Kidney epithelial cell (primary cell): ENCODE measurements around the gene TMEM232. TPM values are rescaled to one million over a fixed set of nuclear protein-coding genes. Genes with fewer than 3 reads are reported as not detected.
"Not testable (repeated sequence)": the region's sequence is repeated elsewhere in the genome, so short reads cannot be mapped to it uniquely, and the experiment has no call there.

Experiments
- DNase-seq: peaks from one replicate; pipeline ENCODE4 v3.0.0-alpha.2; 2010; ENCODE audit warnings: low read depth
- H3K27me3 ChIP-seq: 2 replicates; pipeline ENCODE4 v1.6.0; 2011; ENCODE audit warnings: low read length; ENCODE audit not compliant: control insufficient read depth, insufficient read depth
- H3K36me3 ChIP-seq: 2 replicates; pipeline ENCODE4 v1.5.1; 2011; ENCODE audit warnings: low read length; ENCODE audit not compliant: control insufficient read depth, insufficient read depth
- H3K4me3 ChIP-seq: 2 replicates; pipeline ENCODE4 v1.5.1; 2011; ENCODE audit warnings: low read depth, mild to moderate bottlenecking, control low read depth, low read length
- total RNA-seq: library from RNA; depleted of rRNA; stranded (reverse); fragments of >200 nt; gene quantifications from 2 replicates; pipeline ENCODE4 v1.2.3, GENCODE V29; 2015
- TF ChIP-seq, protein P1 (sequence below): IDR thresholded peaks from 2 replicates; pipeline ENCODE4 v1.5.1; 2011; ENCODE audit warnings: mild to moderate bottlenecking, moderate library complexity, low read length, control low read depth, inconsistent platforms; ENCODE audit not compliant: insufficient read depth, poor library complexity, severe bottlenecking

TMEM232 gene
- total RNA-seq, 1 donor from 2014 or later, result 10.9 TPM

DNA sequence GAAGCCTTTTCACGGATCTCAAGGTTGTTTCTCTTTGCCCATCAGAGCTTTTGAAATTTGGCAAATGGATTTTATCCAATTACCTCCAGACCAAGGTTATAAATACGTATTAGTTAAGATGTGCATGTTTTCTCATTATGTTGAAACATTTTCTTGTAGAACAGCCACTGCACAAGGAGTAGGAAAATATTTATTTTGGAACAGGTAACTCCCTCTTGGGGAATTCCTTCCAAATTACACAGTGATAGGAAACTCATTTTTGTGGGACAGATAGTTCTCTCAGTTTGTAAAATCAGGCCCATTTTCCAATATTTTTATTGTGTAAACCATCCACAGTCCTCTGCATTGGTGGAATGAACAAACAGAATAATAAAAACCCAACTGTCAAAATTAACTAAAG is 23.0 kb downstream of the TMEM232 start:
- no peaks in the 10 kb centered on the region for H3K27me3 ChIP-seq
- H3K4me3 ChIP-seq, result no peak overlapping the region
- DNase-seq, result no peak
- no peaks in the 10 kb centered on the region for H3K36me3 ChIP-seq
- TF ChIP-seq, protein P1, sequence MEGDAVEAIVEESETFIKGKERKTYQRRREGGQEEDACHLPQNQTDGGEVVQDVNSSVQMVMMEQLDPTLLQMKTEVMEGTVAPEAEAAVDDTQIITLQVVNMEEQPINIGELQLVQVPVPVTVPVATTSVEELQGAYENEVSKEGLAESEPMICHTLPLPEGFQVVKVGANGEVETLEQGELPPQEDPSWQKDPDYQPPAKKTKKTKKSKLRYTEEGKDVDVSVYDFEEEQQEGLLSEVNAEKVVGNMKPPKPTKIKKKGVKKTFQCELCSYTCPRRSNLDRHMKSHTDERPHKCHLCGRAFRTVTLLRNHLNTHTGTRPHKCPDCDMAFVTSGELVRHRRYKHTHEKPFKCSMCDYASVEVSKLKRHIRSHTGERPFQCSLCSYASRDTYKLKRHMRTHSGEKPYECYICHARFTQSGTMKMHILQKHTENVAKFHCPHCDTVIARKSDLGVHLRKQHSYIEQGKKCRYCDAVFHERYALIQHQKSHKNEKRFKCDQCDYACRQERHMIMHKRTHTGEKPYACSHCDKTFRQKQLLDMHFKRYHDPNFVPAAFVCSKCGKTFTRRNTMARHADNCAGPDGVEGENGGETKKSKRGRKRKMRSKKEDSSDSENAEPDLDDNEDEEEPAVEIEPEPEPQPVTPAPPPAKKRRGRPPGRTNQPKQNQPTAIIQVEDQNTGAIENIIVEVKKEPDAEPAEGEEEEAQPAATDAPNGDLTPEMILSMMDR, result no peak

DNA sequence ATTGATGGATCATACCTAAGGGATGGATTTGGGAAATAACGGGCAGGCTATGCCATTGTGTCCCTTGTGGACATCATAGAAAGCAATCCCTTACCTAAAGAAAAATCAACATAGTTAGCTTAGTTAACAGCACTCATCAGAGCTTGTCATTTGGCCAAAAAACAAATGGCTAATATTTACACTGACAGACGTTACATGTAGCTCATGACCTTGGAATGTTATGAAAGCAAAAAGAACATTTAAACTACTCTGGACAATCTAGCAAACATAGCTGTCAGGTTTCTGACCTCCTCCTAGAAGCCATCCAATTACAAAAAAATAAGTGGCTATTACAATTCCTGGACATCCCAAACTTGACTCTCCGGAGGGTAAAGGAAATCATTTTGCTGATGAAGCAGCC is 23.8 kb downstream of the TMEM232 start:
- TF ChIP-seq, protein P1, result no peak
- H3K36me3 ChIP-seq, result no peaks in the 10 kb centered on the region

DNA sequence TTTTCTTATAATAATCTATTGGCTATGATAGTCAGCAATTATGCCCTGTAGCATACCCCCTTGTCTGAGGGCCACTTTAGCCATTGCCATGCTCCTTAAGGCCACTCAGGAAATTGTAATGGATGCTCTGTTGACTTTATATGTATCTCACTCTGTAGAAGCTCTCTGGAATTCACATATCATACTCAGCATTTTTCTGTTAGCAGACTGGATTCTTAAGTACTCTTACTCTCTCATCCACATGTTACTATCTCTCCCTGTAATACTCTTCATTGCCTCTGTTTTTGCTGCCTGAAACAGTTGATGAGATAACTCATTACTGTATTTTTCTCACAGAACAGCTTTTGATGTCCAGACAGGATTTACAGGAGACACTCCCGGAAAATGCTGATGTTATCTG is 24.2 kb downstream of the TMEM232 start:
- TF ChIP-seq, protein P1, result no peak
- no peak for DNase-seq
- Histone ChIP-seq H3K4me3 (no peak overlapping the region), H3K36me3 (no peaks in the 10 kb centered on the region), H3K27me3 (no peaks in the 10 kb centered on the region)

More for the DNA sequence above, 23.8 kb downstream of the TMEM232 start:
- Histone ChIP-seq H3K27me3 (no peaks in the 10 kb centered on the region), H3K4me3 (no peak overlapping the region)
- DNase-seq, result no peak

DNA sequence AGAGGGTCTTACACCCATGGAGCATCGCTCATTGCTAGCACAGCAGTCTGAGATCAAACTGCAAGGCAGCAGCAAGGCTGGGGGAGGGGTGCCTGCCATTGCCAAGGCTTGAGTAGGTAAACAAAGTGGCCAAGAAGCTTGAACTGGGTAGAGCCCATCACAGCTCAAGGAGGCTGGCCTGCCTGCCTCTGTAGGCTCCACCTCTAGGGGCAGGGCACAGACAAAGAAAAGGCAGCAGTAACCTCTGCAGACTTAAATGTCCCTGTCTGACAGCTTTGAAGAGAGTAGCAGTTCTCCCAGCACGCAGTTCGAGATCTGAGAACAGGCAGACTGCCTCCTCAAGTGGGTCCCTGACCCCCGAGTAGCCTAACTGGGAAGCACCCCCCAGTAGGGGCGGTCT is 33.8 kb downstream of the TMEM232 start:
- H3K36me3 ChIP-seq, DNase-seq, H3K27me3 ChIP-seq, H3K4me3 ChIP-seq: not testable (repeated sequence)

DNA sequence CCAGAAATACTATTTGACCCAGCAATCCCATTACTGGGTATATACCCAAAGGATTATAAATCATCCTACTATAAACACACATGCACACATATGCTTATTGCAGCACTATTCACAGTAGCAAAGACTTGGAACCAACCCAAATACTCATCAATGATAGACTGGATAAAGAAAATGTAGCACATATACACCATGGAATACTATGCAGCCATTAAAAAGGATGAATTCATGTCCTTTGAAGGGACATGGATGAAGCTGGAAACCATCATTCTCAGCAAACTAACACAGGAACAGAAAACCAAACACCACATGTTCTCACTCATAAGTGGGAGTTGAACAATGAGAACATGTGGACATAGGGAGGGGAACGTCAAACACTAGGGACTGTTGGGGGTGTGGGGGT is 35.9 kb downstream of the TMEM232 start:
- DNase-seq, H3K4me3 ChIP-seq, H3K27me3 ChIP-seq, H3K36me3 ChIP-seq: not testable (repeated sequence)

DNA sequence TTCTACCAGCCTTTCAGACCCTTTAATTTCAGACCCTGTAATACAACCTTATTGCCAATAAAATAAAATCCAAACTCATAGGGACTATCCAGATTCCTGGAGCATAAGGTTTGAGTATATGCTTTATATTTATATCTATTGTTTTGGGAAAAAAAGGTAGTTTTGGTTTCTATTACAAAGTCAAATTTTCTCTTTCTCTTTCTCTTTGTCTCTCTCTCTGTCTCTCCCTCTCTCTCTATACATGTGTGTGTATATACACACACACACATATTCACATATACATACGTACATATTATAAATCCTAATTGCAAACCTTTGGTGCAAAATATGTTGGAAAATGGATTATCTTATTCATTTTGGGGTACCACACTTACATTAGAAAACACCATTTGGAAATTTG is 39.0 kb downstream of the TMEM232 start:
- H3K36me3 ChIP-seq, result no peaks in the 10 kb centered on the region
- DNase-seq, result no peak
- no peaks in the 10 kb centered on the region for H3K27me3 ChIP-seq
- H3K4me3 ChIP-seq, result no peak overlapping the region
- TF ChIP-seq, protein P1, result no peak

DNA sequence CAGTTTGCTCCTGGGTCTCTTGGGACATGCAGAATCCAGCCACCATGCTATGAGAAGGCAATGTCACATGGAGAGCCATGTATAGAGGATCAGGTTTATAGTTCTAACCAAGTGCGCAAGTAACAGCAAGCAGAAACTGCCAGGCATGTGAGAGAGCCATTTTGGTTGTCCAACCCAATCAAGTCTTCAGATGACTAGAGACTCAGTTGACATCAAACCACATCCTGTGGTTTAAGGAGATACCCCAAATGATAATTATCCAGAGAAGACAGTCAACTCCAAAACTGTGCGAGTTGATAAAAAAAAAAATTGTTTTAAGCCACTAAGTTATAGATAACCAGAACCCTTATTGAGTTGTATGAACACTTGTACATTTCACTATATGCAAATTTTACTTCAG is 40.2 kb downstream of the TMEM232 start:
- no peak for DNase-seq
- no peaks in the 10 kb centered on the region for H3K27me3 ChIP-seq
- H3K4me3 ChIP-seq, result no peak overlapping the region
- TF ChIP-seq, protein P1, result no peak
- H3K36me3 ChIP-seq, result no peaks in the 10 kb centered on the region
